Cardiac muscle cell (in vitro differentiated cells and primary cell): Measurements from ENCODE around the gene EGR1. TPM values are rescaled to one million over a fixed set of nuclear protein-coding genes. Genes with fewer than 3 reads are reported as not detected.

Experiments
- DNase-seq, 2 donors: peaks; one replicate each; pipeline versions ENCODE4 v3.0.0 to v3.0.0-alpha.2; 2010 to 2017; ENCODE audit warnings: low read depth in 1 of 2, low spot score in 1 of 2
- H3K27ac ChIP-seq: fragments of 200-600 bp; sonication (generic); 2 replicates; pipeline ENCODE4 v1.5.1; 2016
- H3K27me3 ChIP-seq: fragments of 200-600 bp; sonication (generic); 2 replicates; pipeline ENCODE4 v1.6.0; 2016; ENCODE audit warnings: control low read depth
- H3K36me3 ChIP-seq: fragments of 200-600 bp; sonication (generic); 2 replicates; pipeline ENCODE4 v1.5.1; 2016; ENCODE audit warnings: control low read depth
- H3K4me1 ChIP-seq: fragments of 200-600 bp; sonication (generic); 2 replicates; pipeline ENCODE4 v1.8.1; 2017; ENCODE audit warnings: low read depth, mild to moderate bottlenecking, mixed run types
- H3K4me3 ChIP-seq: fragments of 200-600 bp; sonication (generic); 2 replicates; pipeline ENCODE4 v1.5.1; 2016; ENCODE audit warnings: mild to moderate bottlenecking
- H3K9me3 ChIP-seq: fragments of 200-600 bp; sonication (generic); 2 replicates; pipeline ENCODE4 v1.5.1; 2017; ENCODE audit warnings: low read depth, mild to moderate bottlenecking, control low read depth
- CTCF ChIP-seq: IDR thresholded peaks from 2 replicates; pipeline ENCODE4 v1.5.1; 2012; ENCODE audit warnings: low read depth, mild to moderate bottlenecking, low read length
- polyA plus RNA-seq: library from polyadenylated mRNA; unstranded; fragments of >200 nt; fragmentation: Nextera tagmentation; extraction: Ambion mirVana; gene quantifications from 2 replicates; pipeline ENCODE4 v1.2.1, GENCODE V29; 2016
- total RNA-seq: library from RNA; depleted of rRNA; stranded (reverse); fragments of >200 nt; gene quantifications from 2 replicates; pipeline ENCODE4 v1.2.3, GENCODE V29; 2016

EGR1 gene
- total and polyA plus RNA-seq, 2 experiments from 2014 or later = 13.9 to 30.5 TPM

- H3K36me3 ChIP-seq = no peaks in the 10 kb centered on the region
- no peak for DNase-seq
- no peaks in the 10 kb centered on the region for H3K9me3 ChIP-seq
- H3K27ac ChIP-seq = peak overlapping the region; percentile 88
- H3K27me3 ChIP-seq = no peaks in the 10 kb centered on the region
- peak overlapping the region; percentile 40 for H3K4me3 ChIP-seq
- H3K4me1 ChIP-seq = peaks cover 33% of the 10 kb centered on the region
- TF ChIP-seq CTCF = no peak
Observed at GRCh38 chr5:138492560-138493045, 27.3 kb downstream of the EGR1 start.

- H3K27ac ChIP-seq = no peak overlapping the region
- H3K36me3 ChIP-seq = no peaks in the 10 kb centered on the region
- H3K4me3 ChIP-seq = no peak overlapping the region
- no peak for DNase-seq
- peaks cover 17% of the 10 kb centered on the region for H3K4me1 ChIP-seq
- no peak for TF ChIP-seq CTCF
- H3K9me3 ChIP-seq = no peaks in the 10 kb centered on the region
- H3K27me3 ChIP-seq = no peaks in the 10 kb centered on the region
Observed at GRCh38 chr5:138495351-138495750, 30.1 kb downstream of the EGR1 start.

GRCh38 chr5:138498376-138498775, 33.1 kb downstream of the EGR1 start:
- peaks cover 2% of the 10 kb centered on the region for H3K4me1 ChIP-seq
- H3K4me3 ChIP-seq = no peak overlapping the region
- peak in 1 of 2 donors; percentile 52 for DNase-seq
- TF ChIP-seq CTCF = no peak
- H3K27me3 ChIP-seq = no peaks in the 10 kb centered on the region
- no peak overlapping the region for H3K27ac ChIP-seq
- H3K9me3 ChIP-seq = no peaks in the 10 kb centered on the region
- no peaks in the 10 kb centered on the region for H3K36me3 ChIP-seq

GRCh38 chr5:138502121-138502520, 36.8 kb downstream of the EGR1 start:
- no peak overlapping the region for H3K27ac ChIP-seq
- no peaks in the 10 kb centered on the region for H3K27me3 ChIP-seq
- no peaks in the 10 kb centered on the region for H3K9me3 ChIP-seq
- no peak for DNase-seq
- no peak for TF ChIP-seq CTCF
- no peaks in the 10 kb centered on the region for H3K4me1 ChIP-seq
- H3K36me3 ChIP-seq = no peaks in the 10 kb centered on the region
- no peak overlapping the region for H3K4me3 ChIP-seq

GRCh38 chr5:138502521-138502920, 37.2 kb downstream of the EGR1 start:
- no peaks in the 10 kb centered on the region for H3K27me3 ChIP-seq
- peaks cover 3% of the 10 kb centered on the region for H3K36me3 ChIP-seq
- no peak for TF ChIP-seq CTCF
- no peak overlapping the region for H3K4me3 ChIP-seq
- no peak for DNase-seq
- no peaks in the 10 kb centered on the region for H3K4me1 ChIP-seq
- H3K27ac ChIP-seq = no peak overlapping the region
- no peaks in the 10 kb centered on the region for H3K9me3 ChIP-seq
